GM10266 (cell line): ENCODE measurements around the gene KIR3DL1.

Experiments used
- DNase-seq: peaks from one replicate; pipeline ENCODE4 v3.0.0; 2012; ENCODE audit errors: extremely low spot score
- TF ChIP-seq, protein P1 (sequence below): IDR thresholded peaks from 2 replicates; pipeline ENCODE4 v1.5.1; 2012; ENCODE audit warnings: mild to moderate bottlenecking, low read depth; ENCODE audit not compliant: control insufficient read depth, insufficient read depth; ENCODE audit errors: missing control alignments

Gene KIR3DL1

GRCh38 chr19:54871696-54872095 lies 55.4 kb downstream of the KIR3DL1 start:
- TF ChIP-seq, protein P1, sequence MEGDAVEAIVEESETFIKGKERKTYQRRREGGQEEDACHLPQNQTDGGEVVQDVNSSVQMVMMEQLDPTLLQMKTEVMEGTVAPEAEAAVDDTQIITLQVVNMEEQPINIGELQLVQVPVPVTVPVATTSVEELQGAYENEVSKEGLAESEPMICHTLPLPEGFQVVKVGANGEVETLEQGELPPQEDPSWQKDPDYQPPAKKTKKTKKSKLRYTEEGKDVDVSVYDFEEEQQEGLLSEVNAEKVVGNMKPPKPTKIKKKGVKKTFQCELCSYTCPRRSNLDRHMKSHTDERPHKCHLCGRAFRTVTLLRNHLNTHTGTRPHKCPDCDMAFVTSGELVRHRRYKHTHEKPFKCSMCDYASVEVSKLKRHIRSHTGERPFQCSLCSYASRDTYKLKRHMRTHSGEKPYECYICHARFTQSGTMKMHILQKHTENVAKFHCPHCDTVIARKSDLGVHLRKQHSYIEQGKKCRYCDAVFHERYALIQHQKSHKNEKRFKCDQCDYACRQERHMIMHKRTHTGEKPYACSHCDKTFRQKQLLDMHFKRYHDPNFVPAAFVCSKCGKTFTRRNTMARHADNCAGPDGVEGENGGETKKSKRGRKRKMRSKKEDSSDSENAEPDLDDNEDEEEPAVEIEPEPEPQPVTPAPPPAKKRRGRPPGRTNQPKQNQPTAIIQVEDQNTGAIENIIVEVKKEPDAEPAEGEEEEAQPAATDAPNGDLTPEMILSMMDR = no peak
- DNase-seq = no peak

DNA sequence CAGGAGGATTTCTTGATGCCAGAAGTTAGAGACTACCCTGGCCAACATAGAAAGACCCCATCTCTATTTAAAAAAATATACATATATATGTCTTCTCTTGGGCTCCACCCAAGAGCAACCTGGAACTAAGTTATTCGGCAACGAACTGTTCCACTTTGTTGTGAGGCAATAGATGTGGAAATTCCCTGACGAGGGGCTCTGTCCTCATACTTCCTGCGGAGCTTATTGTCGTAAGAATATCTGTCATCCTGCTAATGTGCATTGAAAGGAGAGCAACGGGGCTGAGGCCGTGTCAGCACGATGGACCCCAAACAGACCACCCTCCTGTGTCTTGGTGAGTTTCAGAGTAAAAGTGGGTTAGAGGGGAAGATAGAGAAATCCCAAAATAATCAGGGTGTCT lies 57.7 kb downstream of the KIR3DL1 start, which contains the start of gene FCAR:
Gene FCAR (plus strand): TSS at position 246 of the 400 bp plus-strand sequence. CDS start 55 bp downstream, at position 301.
- TF ChIP-seq, protein P1 = no peak
- no peak for DNase-seq

DNA sequence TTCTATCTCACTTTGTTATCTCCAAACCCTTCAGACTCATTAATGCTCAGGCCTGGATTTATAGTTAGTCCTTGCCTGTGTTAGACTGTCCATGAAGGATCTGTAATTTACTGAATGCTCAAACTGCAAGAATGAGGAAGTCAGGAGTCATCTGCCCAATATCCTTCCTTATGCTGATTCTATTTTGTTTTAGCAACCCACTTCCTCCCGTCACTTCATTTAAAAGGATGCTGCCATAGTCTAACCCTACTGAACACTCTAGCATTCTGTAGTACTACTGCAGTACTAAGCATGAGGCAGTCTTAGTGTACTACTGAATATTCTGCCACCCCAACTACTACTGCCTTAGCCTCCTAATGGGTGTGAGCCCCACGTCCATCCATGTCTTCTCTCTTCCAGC lies 59.2 kb downstream of the KIR3DL1 start:
- TF ChIP-seq, protein P1 = no peak
- DNase-seq = no peak

- TF ChIP-seq, protein P1 = no peak
- DNase-seq = no peak
Observed at GRCh38 chr19:54877471-54877870, 61.2 kb downstream of the KIR3DL1 start.
